Neural cell (in vitro differentiated cells): ENCODE measurements around the gene EOGT. TPM values are rescaled to one million over a fixed set of nuclear protein-coding genes. Genes with fewer than 3 reads are reported as not detected.

Source experiments
- H2AFZ ChIP-seq: fragments of 200-600, 300-800 bp; sonication (generic), shearing (Covaris generic); 2 replicates; pipeline ENCODE4 v1.6.0; 2014; ENCODE audit warnings: low read depth, mild to moderate bottlenecking, antibody characterized with exemption, low read length, moderate library complexity
- H3F3A ChIP-seq: fragments of 200-600 bp; shearing (Covaris generic); 2 replicates; pipeline ENCODE4 v1.6.1; 2016; ENCODE audit warnings: mild to moderate bottlenecking, moderate library complexity, mixed read lengths, antibody characterized with exemption, low read length; ENCODE audit not compliant: insufficient read depth, poor library complexity, severe bottlenecking
- H3K27ac ChIP-seq: fragments of 200-600, 300-800 bp; sonication (generic), shearing (Covaris generic); 2 replicates; pipeline ENCODE4 v1.5.1; 2014; ENCODE audit warnings: mild to moderate bottlenecking, low read length, moderate library complexity
- H3K27me3 ChIP-seq: fragments of 300-800, 200-600 bp; sonication (generic), shearing (Covaris generic); 2 replicates; pipeline ENCODE4 v1.6.0; 2014; ENCODE audit warnings: mild to moderate bottlenecking, low read depth, low read length, moderate library complexity; ENCODE audit not compliant: insufficient read depth
- H3K36me3 ChIP-seq: fragments of 300-800, 200-600 bp; sonication (generic), shearing (Covaris generic); 2 replicates; pipeline ENCODE4 v1.5.1; 2014; ENCODE audit warnings: mild to moderate bottlenecking, antibody characterized with exemption, low read length, moderate library complexity; ENCODE audit not compliant: insufficient read depth
- H3K4me2 ChIP-seq: fragments of 300-800, 200-600 bp; sonication (generic), shearing (Covaris generic); 2 replicates; pipeline ENCODE4 v1.6.0; 2014; ENCODE audit warnings: mild to moderate bottlenecking, low read length
- H3K4me3 ChIP-seq: fragments of 300-800, 200-600 bp; sonication (generic), shearing (Covaris generic); 2 replicates; pipeline ENCODE4 v1.5.1; 2014; ENCODE audit warnings: mild to moderate bottlenecking, low read length, moderate library complexity
- H3K79me2 ChIP-seq: fragments of 200-600 bp; shearing (Covaris generic); replicated peaks from 2 replicates; pipeline ENCODE4 v1.6.0; 2014; ENCODE audit warnings: mild to moderate bottlenecking, low read length, moderate library complexity; ENCODE audit not compliant: insufficient read depth
- H3K9ac ChIP-seq: fragments of 300-800, 200-600 bp; sonication (generic), shearing (Covaris generic); 2 replicates; pipeline ENCODE4 v1.6.1; 2016; ENCODE audit warnings: mild to moderate bottlenecking, low read length, mixed read lengths
- H3K9me2 ChIP-seq: fragments of 200-600 bp; shearing (Covaris generic); 2 replicates; pipeline ENCODE4 v1.6.1; 2016; ENCODE audit warnings: mild to moderate bottlenecking, low read length, mixed read lengths; ENCODE audit not compliant: insufficient read depth
- H3K9me3 ChIP-seq: fragments of 200-600, 300-800 bp; sonication (generic), shearing (Covaris generic); 2 replicates; pipeline ENCODE4 v1.6.1; 2016; ENCODE audit warnings: mild to moderate bottlenecking, mixed run types, low read length, moderate library complexity, mixed read lengths
- H4K20me1 ChIP-seq: fragments of 200-600 bp; shearing (Covaris generic); 2 replicates; pipeline ENCODE4 v1.6.1; 2016; ENCODE audit warnings: mild to moderate bottlenecking, mixed run types; ENCODE audit not compliant: insufficient read depth
- CTCF ChIP-seq: fragments of 450-650 bp; IDR thresholded peaks from 2 replicates; pipeline ENCODE4 v1.5.1; 2014; ENCODE audit warnings: antibody characterized with exemption, mild to moderate bottlenecking, moderate library complexity; ENCODE audit not compliant: poor library complexity, severe bottlenecking
- EP300 ChIP-seq: fragments of 450-650 bp; conservative IDR thresholded peaks from 2 replicates; pipeline ENCODE4 v1.6.1; 2014; ENCODE audit warnings: antibody characterized with exemption, mild to moderate bottlenecking, moderate library complexity; ENCODE audit not compliant: poor library complexity, severe bottlenecking
- EZH2 ChIP-seq: fragments of 200-600, 300-800 bp; shearing (Covaris generic), sonication (generic); IDR thresholded peaks from 2 replicates; pipeline ENCODE4 v1.6.1; 2014; ENCODE audit warnings: antibody characterized with exemption, low read length, borderline replicate concordance, mild to moderate bottlenecking; ENCODE audit not compliant: insufficient read depth, poor library complexity, severe bottlenecking
- MXI1 ChIP-seq: fragments of 450-650 bp; conservative IDR thresholded peaks from 2 replicates; pipeline ENCODE4 v1.6.1; 2014; ENCODE audit warnings: antibody characterized with exemption, mild to moderate bottlenecking; ENCODE audit not compliant: poor library complexity, severe bottlenecking
- POLR2AphosphoS5 ChIP-seq: IDR thresholded peaks from 2 replicates; pipeline ENCODE4 v1.6.1; 2012
- RAD21 ChIP-seq: fragments of 450-650 bp; conservative IDR thresholded peaks from 2 replicates; pipeline ENCODE4 v1.6.1; 2014; ENCODE audit warnings: antibody characterized with exemption, mild to moderate bottlenecking, moderate library complexity
- REST ChIP-seq: IDR thresholded peaks from 2 replicates; pipeline ENCODE4 v1.6.1; 2012; ENCODE audit warnings: borderline replicate concordance
- SMC3 ChIP-seq: fragments of 450-650 bp; conservative IDR thresholded peaks from 2 replicates; pipeline ENCODE4 v1.6.1; 2014; ENCODE audit warnings: antibody characterized with exemption, mild to moderate bottlenecking, moderate library complexity; ENCODE audit not compliant: poor library complexity
- TAF1 ChIP-seq: IDR thresholded peaks from 2 replicates; pipeline ENCODE4 v1.6.1; 2012; ENCODE audit warnings: low read depth
- polyA plus RNA-seq: library from polyadenylated mRNA; depleted of rRNA; stranded (reverse); fragments of >200 nt; gene quantifications from 2 replicates; pipeline ENCODE4 v1.2.3, GENCODE V29; 2014

EOGT gene
- polyA plus RNA-seq, 1 donor from 2014 or later = 3.2 TPM

- no peaks in the 10 kb centered on the region for H3F3A ChIP-seq
- H2AFZ ChIP-seq = no peak overlapping the region
- no peak for TF ChIP-seq POLR2AphosphoS5
- TF ChIP-seq CTCF = no peak
- TF ChIP-seq SMC3 = no peak
- no peak for TF ChIP-seq EZH2
- no peak for TF ChIP-seq EP300
- TF ChIP-seq RAD21 = no peak
- no peak for TF ChIP-seq MXI1
- no peak for TF ChIP-seq REST
- TF ChIP-seq TAF1 = no peak
- no peaks in the 10 kb centered on the region for H3K27me3 ChIP-seq
- H3K4me2 ChIP-seq = no peak overlapping the region
- no peaks in the 10 kb centered on the region for H3K36me3 ChIP-seq
- H3K27ac ChIP-seq = no peak overlapping the region
- no peaks in the 10 kb centered on the region for H3K79me2 ChIP-seq
- no peak overlapping the region for H3K9ac ChIP-seq
- H4K20me1 ChIP-seq = no peaks in the 10 kb centered on the region
- no peak overlapping the region for H3K4me3 ChIP-seq
- H3K9me3 ChIP-seq = no peaks in the 10 kb centered on the region
- no peaks in the 10 kb centered on the region for H3K9me2 ChIP-seq
Observed at GRCh38 chr3:68963891-68964290, 49.6 kb downstream of the EOGT start.

GRCh38 chr3:68963376-68963775, 50.1 kb downstream of the EOGT start:
- H3K27me3 ChIP-seq = no peaks in the 10 kb centered on the region
- no peaks in the 10 kb centered on the region for H3K79me2 ChIP-seq
- no peaks in the 10 kb centered on the region for H3F3A ChIP-seq
- H3K9me2 ChIP-seq = no peaks in the 10 kb centered on the region
- TF ChIP-seq EP300 = no peak
- no peak for TF ChIP-seq REST
- TF ChIP-seq CTCF = no peak
- no peak for TF ChIP-seq MXI1
- no peak for TF ChIP-seq RAD21
- TF ChIP-seq SMC3 = no peak
- no peak for TF ChIP-seq TAF1
- no peak for TF ChIP-seq EZH2
- TF ChIP-seq POLR2AphosphoS5 = no peak
- no peaks in the 10 kb centered on the region for H3K9me3 ChIP-seq
- no peaks in the 10 kb centered on the region for H4K20me1 ChIP-seq
- H3K4me2 ChIP-seq = no peak overlapping the region
- H3K36me3 ChIP-seq = no peaks in the 10 kb centered on the region
- H3K4me3 ChIP-seq = no peak overlapping the region
- no peak overlapping the region for H3K9ac ChIP-seq
- H2AFZ ChIP-seq = no peak overlapping the region
- H3K27ac ChIP-seq = no peak overlapping the region
